ENCODE results near the gene CHST2.
"Not testable (repeated sequence)": the region's sequence is repeated elsewhere in the genome, so short reads cannot be mapped to it uniquely, and the experiment has no call there.

CHST2 gene

DNA sequence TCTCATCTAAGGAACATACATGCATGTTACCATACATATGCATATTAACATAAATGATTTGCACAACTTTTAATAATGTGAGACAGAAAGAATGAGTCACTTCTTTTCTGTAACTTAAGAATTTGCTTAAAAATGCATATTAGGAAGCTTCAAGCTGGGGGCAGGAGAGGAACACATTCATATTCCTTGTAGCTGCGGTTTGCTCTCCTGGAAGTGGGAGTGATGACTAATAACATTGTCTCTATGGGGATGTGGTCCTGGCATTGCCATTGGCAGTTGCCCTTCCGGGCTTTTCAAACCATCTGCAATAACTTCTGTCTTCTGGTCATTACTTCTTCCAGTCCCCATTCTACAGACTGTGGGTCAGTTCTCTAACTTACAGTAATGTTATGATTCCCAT lies 15.6 kb downstream of the CHST2 start:
- no peak for DNase-seq

DNA sequence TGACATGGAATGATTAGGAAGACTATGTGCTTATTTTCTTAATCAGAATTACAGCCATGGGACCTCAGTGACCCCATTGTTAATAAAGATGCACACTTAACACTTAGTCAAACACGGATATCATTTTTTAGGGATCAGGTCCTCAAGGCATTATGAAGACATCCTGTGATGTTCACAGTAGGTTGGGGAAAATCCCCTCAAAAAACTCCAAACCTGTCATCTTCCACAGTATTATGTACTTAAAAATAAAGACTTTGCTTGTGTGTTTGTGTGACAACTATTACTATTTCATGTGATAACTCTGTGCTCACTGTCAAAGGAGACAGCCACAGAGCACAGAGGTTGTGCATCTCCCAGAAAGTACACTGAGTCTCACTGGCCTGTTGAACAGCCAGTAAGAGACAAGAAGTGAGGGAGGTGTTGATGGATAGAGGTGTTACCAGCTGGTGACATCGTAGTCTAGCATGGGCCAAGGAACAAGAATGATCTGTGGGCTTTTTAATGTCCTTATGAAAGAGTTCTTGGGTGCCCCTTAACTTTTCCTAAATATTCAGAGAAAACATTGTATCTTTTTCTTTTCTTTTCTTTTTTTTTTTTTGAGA lies 18.0 kb downstream of the CHST2 start:
- DNase-seq, result no peak

GRCh38 chr3:143138953-143139352 lies 19.4 kb downstream of the CHST2 start:
- no peak for DNase-seq

DNA sequence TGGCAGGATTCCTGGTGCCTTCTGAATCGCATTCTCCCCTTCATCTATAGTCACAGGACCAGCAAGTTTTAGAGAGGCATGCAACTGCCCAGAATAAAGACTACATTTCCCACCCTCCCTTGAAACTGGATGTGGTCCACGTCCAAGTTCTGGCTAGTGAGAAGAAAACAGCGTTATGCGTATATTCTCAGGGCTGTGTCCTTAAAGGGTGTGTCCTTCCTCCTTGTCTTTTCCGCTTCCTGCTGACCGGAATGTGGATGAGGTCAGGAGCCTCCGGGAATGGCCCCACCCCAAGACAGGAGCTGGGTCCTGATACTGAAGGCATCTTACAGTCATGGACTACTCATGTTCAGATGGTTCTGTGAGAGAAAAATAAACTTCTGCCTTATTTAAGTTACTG lies 20.2 kb downstream of the CHST2 start:
- no peak for DNase-seq

- DNase-seq, result no peak
Measured at GRCh38 chr3:143140550-143140949, 21.0 kb downstream of the CHST2 start.

- DNase-seq, result no peak
Measured at GRCh38 chr3:143142354-143142753, 22.8 kb downstream of the CHST2 start.

DNA sequence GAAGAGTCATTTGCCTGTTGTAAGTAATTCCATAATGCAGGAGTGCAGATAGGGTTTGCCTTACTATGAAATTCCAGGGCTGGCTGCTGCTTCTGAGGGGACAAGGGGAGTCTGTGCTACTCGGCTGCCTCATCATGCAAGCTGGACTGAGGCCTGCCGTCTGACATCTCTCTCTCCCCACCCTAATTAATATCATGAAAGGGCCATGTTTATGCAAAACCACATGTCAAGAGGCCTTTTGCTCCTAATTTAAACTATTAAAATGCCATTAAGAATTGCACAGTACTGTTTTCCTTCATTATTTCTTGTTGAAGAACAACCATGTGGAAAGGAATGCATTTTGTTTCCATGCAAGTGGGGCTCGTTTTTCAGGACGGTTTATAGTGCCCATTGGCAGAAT lies 26.3 kb downstream of the CHST2 start:
- no peak for DNase-seq

GRCh38 chr3:143146486-143147274 lies 27.1 kb downstream of the CHST2 start:
- no peak for DNase-seq

DNA sequence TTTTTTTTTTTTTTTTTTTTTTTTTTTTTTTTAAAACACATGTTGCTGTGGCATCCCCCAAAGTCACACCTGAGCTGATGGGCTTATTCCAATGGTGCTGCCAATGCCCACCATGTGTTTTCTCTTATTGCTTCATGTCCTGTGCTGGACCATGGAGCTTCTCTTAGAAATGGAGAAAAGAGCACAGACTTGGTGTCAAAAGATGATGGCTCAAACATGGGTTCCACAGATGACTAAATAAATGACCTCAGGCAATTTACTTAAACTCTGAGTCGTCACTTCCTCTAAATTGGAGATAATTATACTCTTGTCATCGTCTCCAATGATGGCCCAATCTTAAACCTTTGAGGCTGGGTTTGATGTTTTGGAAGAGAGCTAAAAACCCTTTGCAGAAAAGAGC lies 28.1 kb downstream of the CHST2 start:
- DNase-seq, result no peak

DNA sequence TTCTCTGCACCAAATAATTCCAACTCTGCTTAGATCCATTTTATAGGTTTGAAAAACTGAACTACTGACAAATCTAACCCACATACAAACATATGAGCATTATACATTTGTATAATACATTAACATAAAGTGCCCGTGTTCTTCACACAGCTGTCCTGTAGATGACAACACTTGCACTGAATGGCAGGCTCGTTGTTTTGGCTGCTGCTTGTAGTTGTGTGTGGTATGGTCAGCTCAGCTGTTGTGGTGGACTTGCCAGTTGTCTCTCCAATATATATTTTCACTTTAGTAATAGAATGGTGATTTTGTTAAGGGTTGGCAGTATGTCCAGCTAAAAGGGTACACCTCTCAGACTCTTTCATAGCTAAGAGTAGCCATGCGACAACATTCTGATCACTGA lies 30.5 kb downstream of the CHST2 start:
- no peak for DNase-seq

- no peak for DNase-seq
Measured at GRCh38 chr3:143151004-143151731, 31.6 kb downstream of the CHST2 start.

- DNase-seq, result no peak
Measured at GRCh38 chr3:143152043-143152442, 32.5 kb downstream of the CHST2 start.

DNA sequence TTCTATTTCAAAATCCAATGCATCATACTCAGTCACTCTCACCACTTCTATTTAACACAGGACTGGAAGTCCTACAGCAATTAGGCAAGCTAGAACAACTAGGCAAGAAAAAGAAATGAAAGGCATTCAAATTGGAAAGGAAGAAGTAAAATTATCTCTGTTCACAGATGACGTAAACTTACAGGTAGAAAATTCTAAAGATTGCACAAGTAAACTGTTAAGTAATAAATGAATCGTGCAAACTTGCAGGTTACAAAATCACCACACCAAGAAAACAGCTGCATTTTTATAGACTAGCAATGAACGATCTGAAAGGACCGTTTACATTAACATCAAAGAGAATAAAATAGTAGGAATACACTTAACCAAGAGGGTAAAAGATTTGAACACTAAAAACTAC lies 36.2 kb downstream of the CHST2 start:
- no peak for DNase-seq

DNA sequence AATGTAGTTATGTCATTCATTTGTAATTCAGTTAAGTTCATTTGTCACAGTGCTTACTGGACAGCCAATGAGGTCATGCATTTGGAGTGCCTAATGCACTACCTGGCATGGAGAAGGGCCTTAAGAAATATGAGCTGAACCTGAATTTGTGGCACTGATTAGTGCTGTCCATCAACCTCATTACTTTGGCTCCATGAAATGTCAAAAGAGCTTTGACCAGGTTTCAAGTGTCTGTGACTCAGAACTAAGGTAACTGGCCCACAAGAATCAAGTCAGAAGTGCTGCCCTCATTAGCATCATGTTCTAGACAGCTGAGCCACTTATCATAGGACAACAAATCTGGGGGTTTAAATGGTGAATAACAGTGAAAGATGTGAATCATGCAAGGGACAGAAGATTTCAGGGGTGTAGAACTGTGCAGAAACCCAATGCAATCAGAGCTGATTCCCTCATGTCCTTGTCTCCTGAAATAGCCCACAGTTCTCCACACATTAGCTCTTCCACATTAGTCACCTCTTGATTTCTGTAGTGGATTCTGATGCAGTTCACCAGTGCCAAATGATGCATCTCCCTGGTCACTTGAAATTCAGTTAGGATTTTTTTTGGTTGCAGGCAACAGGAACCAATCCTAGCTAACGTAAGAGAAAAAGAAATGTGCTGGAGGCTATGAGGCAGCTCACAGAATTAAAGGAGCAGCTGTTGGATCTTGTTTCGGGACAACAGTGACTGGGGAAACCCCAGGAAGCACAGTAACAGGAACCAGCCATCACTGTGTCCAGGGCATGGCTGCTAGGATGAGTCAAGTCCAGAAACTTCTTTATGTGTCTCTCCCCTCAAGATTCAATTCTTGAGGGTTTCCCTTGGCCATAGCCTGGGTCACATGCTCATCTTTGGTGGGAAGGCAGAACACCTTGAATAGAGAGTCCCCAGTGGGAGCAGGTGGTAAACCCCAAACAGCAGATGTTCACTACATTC lies 38.7 kb downstream of the CHST2 start:
- DNase-seq, result no peak

DNA sequence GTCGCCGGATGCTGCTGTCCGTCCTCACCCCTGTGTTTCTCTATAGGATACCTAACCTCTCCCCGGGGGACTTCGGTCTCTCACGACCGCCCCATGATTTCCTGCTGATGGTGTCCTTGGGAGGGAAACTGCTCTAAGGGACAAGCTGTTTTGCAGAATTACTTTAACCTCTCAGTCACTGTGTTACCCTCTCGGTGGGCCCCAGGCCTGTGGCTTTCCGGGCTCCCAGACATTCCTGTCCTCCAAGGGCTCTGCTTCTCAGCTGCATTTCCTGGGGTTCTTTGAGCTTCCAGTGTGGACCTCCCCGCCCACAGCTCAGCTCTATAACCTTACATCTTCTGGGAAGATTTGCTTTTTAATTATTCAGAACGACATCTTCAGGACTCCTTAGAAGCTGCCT lies 40.9 kb downstream of the CHST2 start:
- DNase-seq, result no peak

DNA sequence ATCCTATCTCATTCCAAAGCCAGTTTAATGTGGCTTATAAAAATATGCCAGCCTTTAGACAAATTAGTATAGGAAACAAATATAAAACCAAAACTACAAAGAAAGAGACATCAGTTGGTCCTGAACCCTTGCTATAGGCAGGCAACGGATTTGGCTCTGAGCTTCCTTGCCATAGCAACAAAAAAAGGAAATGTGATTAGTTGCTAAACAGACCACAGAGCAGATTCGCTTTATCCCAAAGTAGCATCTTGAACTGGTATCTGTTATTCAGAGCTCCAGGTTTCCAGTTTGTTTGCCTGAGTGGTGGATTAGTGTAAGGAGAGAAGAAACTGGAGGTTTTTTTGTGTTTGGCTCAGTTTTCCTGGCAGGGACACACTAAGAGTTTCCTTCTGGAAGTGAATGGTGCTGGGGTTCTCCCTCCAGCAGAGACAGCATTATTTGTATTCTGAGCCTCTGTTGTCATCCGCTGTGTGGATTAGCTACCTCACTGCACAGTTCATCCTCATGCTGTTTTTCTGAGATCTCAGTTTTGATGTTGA lies 44.1 kb downstream of the CHST2 start:
- DNase-seq, result no peak

GRCh38 chr3:143165211-143165610 lies 45.6 kb downstream of the CHST2 start:
- DNase-seq, result no peak

GRCh38 chr3:143165612-143166285 lies 46.2 kb downstream of the CHST2 start:
- DNase-seq, result not testable (repeated sequence)

GRCh38 chr3:143166376-143166775 lies 46.8 kb downstream of the CHST2 start:
- no peak for DNase-seq

- no peak for DNase-seq
Measured at GRCh38 chr3:143167969-143168854, 48.6 kb downstream of the CHST2 start.

DNA sequence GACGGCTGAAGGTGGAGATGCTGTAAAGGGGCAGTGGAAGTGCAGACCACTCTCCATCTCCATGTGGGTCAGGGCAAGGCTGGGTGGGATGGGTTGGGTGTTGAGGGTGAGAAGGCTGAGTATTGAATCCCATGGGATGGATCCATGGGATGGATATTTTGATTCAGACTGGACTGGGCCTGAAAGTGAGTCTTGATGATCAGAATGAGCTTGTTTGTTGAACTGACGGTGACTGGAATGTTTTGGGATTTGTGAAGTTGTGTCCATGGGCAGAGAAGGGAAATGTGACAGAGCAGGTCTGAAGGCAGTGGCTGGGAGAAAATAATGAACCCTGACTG lies 49.3 kb downstream of the CHST2 start:
- no peak for DNase-seq

All from DMS153 (cell line).